Measurements from ENCODE around the gene PIGT. TPM values are rescaled to one million over a fixed set of nuclear protein-coding genes. Genes with fewer than 3 reads are reported as not detected.

The PIGT gene
- total RNA-seq, 2 donors from 2014 or later, result 83.3 to 90.1 TPM

DNA sequence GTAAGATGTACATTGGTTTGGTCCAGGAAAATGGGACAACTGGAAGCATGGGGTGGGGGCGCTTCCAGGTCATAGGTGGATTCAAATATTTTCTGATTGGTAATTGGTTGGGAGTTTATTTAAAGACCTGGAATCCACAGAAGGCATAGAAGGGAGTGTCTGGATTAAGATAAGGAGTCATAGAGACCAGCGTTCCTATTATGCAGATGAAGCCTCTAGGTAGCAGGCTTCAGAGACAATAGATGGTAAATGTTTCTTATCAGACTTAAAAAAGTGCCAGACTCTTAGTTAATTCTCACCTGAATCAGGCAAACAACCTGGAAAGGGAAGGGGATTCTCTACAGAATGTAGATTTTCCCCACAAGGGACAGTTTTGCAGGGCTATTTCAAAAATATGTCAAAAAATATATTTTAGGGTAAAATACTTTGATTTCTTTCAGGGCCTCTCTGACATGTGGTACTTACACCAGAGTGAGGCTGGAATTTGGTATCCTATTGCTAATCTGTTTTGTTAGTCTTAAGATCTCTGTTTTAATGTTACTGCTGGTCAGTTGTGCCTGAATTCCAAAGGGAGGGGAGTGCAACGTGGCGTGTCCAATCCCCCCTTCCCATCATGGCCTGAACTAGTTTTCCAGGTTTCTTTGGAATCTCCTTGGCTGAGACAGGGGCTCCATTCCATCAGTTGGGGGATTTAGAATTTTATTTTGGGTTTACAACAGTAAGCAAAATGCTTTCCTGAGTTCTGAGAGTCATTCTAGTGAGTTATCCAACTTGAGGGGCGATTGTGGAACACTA, 25.1 kb downstream of the PIGT start:
- peaks cover 57% of the 10 kb centered on the region for H3K4me1 Mint-ChIP-seq
- TF ChIP-seq, protein P1, sequence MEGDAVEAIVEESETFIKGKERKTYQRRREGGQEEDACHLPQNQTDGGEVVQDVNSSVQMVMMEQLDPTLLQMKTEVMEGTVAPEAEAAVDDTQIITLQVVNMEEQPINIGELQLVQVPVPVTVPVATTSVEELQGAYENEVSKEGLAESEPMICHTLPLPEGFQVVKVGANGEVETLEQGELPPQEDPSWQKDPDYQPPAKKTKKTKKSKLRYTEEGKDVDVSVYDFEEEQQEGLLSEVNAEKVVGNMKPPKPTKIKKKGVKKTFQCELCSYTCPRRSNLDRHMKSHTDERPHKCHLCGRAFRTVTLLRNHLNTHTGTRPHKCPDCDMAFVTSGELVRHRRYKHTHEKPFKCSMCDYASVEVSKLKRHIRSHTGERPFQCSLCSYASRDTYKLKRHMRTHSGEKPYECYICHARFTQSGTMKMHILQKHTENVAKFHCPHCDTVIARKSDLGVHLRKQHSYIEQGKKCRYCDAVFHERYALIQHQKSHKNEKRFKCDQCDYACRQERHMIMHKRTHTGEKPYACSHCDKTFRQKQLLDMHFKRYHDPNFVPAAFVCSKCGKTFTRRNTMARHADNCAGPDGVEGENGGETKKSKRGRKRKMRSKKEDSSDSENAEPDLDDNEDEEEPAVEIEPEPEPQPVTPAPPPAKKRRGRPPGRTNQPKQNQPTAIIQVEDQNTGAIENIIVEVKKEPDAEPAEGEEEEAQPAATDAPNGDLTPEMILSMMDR (conservative IDR thresholded peaks at IDR 0.05), result no peak
- Histone ChIP-seq H3K9me3 (ENCODE audit: control insufficient read depth, low read length) (no peaks in the 10 kb centered on the region), H3K4me3 (ENCODE audit: low read length) (peak overlapping the region; percentile 33), H3K27me3 (ENCODE audit: control insufficient read depth, insufficient read depth, low read length, poor library complexity, severe bottlenecking) (no peaks in the 10 kb centered on the region), H3K4me1 (ENCODE audit: control insufficient read depth, insufficient read depth, low read length) (peaks cover 20% of the 10 kb centered on the region), H3K9ac (ENCODE audit: extremely low read depth, low read length, poor library complexity, severe bottlenecking) (peak overlapping the region; percentile 87), H3K27ac (ENCODE audit: low read depth, low read length) (peak overlapping the region; percentile 73), H3K36me3 (ENCODE audit: control insufficient read depth, insufficient read depth, low read length) (no peaks in the 10 kb centered on the region)
- no peaks in the 10 kb centered on the region for H3K27me3 Mint-ChIP-seq (ENCODE audit: insufficient read depth)
- peak; percentile 61 for DNase-seq
- H3K36me3 Mint-ChIP-seq (ENCODE audit: low read depth), result no peaks in the 10 kb centered on the region
- H3K27ac Mint-ChIP-seq, result peak overlapping the region; percentile 98
- no peaks in the 10 kb centered on the region for H3K9me3 Mint-ChIP-seq
- H3K4me3 Mint-ChIP-seq, result no peak overlapping the region
- 37 to 56% methylated on average over 3 to 5 of the region's 5 CpGs for WGBS, 2 experiments (ENCODE audit: insufficient coverage in 1 of 2, insufficient read length in 1 of 2)

DNA sequence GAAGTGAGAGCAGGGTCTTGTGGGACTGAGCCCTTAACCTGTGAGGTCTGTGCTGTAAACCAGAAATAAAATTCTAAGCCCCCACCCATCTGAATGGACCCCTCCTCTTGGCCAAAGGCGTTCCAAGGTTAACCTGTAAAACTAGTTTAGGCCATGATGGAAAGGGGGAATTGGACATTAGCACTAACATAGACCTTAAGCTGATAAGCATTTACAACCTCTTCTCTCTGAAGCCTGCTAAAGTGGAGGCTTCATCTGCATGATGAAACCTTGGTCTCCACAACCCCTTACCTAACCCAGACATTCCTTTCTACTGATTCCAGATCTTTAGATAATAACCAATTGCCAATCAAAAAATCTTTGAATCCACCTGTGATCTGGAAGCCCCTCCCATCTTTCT, 25.8 kb downstream of the PIGT start:
- Mint-ChIP-seq H3K27me3 (ENCODE audit: insufficient read depth) (no peaks in the 10 kb centered on the region), H3K27ac (peak overlapping the region; percentile 98), H3K36me3 (ENCODE audit: low read depth) (no peaks in the 10 kb centered on the region), H3K9me3 (no peaks in the 10 kb centered on the region), H3K4me1 (peaks cover 62% of the 10 kb centered on the region), H3K4me3 (no peak overlapping the region)
- TF ChIP-seq, protein P1 (conservative IDR thresholded peaks at IDR 0.05), result no peak
- Histone ChIP-seq H3K27me3 (ENCODE audit: control insufficient read depth, insufficient read depth, low read length, poor library complexity, severe bottlenecking) (no peaks in the 10 kb centered on the region), H3K27ac (ENCODE audit: low read depth, low read length) (peak overlapping the region; percentile 73), H3K4me3 (ENCODE audit: low read length) (peak overlapping the region; percentile 33), H3K9ac (ENCODE audit: extremely low read depth, low read length, poor library complexity, severe bottlenecking) (peak overlapping the region; percentile 87), H3K4me1 (ENCODE audit: control insufficient read depth, insufficient read depth, low read length) (peaks cover 20% of the 10 kb centered on the region), H3K36me3 (ENCODE audit: control insufficient read depth, insufficient read depth, low read length) (no peaks in the 10 kb centered on the region), H3K9me3 (ENCODE audit: control insufficient read depth, low read length) (no peaks in the 10 kb centered on the region)
- DNase-seq, result no peak
- 82% methylated on average over 1 of the region's 1 CpG; no CpG with 5 or more reads in 1 of the 2 experiments for whole genome bisulfite sequencing, 2 experiments (ENCODE audit: insufficient coverage in 1 of 2, insufficient read length in 1 of 2)

DNA sequence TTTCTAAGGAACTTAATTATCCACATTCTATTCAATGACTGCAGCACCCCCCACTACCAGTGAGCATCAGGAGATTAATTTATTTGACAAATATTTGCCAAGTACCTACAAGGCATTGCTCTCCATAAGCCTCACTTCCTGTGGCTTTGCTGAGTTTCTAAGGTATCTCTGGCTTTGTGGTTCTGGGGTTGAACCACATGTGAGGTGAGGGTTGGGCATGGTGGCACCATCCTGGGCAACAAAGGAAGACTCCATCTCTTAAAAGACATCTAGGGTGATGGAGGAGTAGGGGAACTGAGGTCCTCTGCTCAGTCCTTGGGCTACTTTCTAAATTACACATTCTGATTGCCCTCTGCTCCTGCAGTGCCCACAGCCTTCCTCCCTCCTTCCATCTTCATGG, 28.1 kb downstream of the PIGT start:
- Histone ChIP-seq H3K9ac (ENCODE audit: extremely low read depth, low read length, poor library complexity, severe bottlenecking) (no peak overlapping the region), H3K27me3 (ENCODE audit: control insufficient read depth, insufficient read depth, low read length, poor library complexity, severe bottlenecking) (no peaks in the 10 kb centered on the region), H3K4me3 (ENCODE audit: low read length) (no peak overlapping the region), H3K4me1 (ENCODE audit: control insufficient read depth, insufficient read depth, low read length) (peaks cover 20% of the 10 kb centered on the region), H3K27ac (ENCODE audit: low read depth, low read length) (no peak overlapping the region), H3K36me3 (ENCODE audit: control insufficient read depth, insufficient read depth, low read length) (no peaks in the 10 kb centered on the region), H3K9me3 (ENCODE audit: control insufficient read depth, low read length) (no peaks in the 10 kb centered on the region)
- no peaks in the 10 kb centered on the region for H3K27me3 Mint-ChIP-seq (ENCODE audit: insufficient read depth)
- TF ChIP-seq, protein P1 (conservative IDR thresholded peaks at IDR 0.05), result no peak
- no peak overlapping the region for H3K27ac Mint-ChIP-seq
- peaks cover 70% of the 10 kb centered on the region for H3K4me1 Mint-ChIP-seq
- H3K9me3 Mint-ChIP-seq, result no peaks in the 10 kb centered on the region
- H3K4me3 Mint-ChIP-seq, result no peak overlapping the region
- H3K36me3 Mint-ChIP-seq (ENCODE audit: low read depth), result no peaks in the 10 kb centered on the region
- DNase-seq, result no peak

Measured in endodermal cell (in vitro differentiated cells).